Hepatocyte (in vitro differentiated cells): Measurements from ENCODE around the gene TMEM167A.

Experiments used
- EZH2 ChIP-seq: fragments of 200-600 bp; sonication (generic); IDR thresholded peaks from 2 replicates; pipeline ENCODE4 v1.6.1; 2016; ENCODE audit warnings: antibody characterized with exemption, mild to moderate bottlenecking, borderline replicate concordance
- EZH2phosphoT487 ChIP-seq: fragments of 200-600 bp; sonication (generic); IDR thresholded peaks from one replicate; pipeline ENCODE4 v1.6.1; 2018; ENCODE audit warnings: antibody characterized with exemption, mild to moderate bottlenecking, low read depth, moderate library complexity; ENCODE audit not compliant: unreplicated experiment, severe bottlenecking
- TF ChIP-seq, protein P1 (sequence below): fragments of 200-600 bp; sonication (generic); IDR thresholded peaks from 2 replicates; pipeline ENCODE4 v1.5.1; 2016; ENCODE audit warnings: antibody characterized with exemption, mild to moderate bottlenecking; ENCODE audit not compliant: poor library complexity

DNA sequence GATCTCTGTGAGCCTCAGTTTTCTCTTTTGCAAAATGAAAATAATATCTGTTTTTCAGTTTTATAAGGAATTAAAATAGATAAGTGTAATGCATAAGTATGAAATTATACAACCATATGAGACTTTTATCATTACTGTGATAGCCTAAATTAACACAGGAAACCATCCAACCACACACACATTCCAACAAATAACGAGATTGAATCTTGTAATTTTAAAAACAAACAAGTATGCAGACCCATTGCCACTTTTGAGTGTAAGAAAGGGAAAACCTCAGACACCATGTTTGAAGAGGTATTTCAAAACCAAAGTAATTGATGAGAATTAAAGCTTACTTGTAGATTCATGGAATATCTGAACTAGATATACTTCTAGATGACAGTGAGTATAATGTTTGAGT is 32.2 kb upstream of the TMEM167A start:
- TF ChIP-seq, protein P1, sequence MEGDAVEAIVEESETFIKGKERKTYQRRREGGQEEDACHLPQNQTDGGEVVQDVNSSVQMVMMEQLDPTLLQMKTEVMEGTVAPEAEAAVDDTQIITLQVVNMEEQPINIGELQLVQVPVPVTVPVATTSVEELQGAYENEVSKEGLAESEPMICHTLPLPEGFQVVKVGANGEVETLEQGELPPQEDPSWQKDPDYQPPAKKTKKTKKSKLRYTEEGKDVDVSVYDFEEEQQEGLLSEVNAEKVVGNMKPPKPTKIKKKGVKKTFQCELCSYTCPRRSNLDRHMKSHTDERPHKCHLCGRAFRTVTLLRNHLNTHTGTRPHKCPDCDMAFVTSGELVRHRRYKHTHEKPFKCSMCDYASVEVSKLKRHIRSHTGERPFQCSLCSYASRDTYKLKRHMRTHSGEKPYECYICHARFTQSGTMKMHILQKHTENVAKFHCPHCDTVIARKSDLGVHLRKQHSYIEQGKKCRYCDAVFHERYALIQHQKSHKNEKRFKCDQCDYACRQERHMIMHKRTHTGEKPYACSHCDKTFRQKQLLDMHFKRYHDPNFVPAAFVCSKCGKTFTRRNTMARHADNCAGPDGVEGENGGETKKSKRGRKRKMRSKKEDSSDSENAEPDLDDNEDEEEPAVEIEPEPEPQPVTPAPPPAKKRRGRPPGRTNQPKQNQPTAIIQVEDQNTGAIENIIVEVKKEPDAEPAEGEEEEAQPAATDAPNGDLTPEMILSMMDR: no peak
- no peak for TF ChIP-seq EZH2phosphoT487
- TF ChIP-seq EZH2: no peak
